Measurements from ENCODE around the gene TMPRSS11A.

GRCh38 chr4:67891645-67892044 lies 71.6 kb downstream of the TMPRSS11A start:
- TF ChIP-seq CTCF (IDR thresholded peaks at IDR 0.05) (no peak), POLR2A (IDR thresholded peaks at IDR 0.05) (no peak)
